H9 (cell line): ENCODE measurements around the gene PADI4. TPM values are rescaled to one million over a fixed set of nuclear protein-coding genes. Genes with fewer than 3 reads are reported as not detected.

ENCODE experiments used
- DNase-seq: peaks from one replicate; pipeline ENCODE4 v3.0.0-alpha.2; 2017
- H2AFZ ChIP-seq: one replicate; pipeline ENCODE4 v1.6.1; 2013; ENCODE audit warnings: mild to moderate bottlenecking, low read length, control low read depth, moderate library complexity
- H2AK5ac ChIP-seq: 2 replicates; pipeline ENCODE4 v1.6.1; 2013; ENCODE audit warnings: low read length, control low read depth, mixed read lengths; ENCODE audit not compliant: insufficient read length
- H2BK120ac ChIP-seq: one replicate; pipeline ENCODE4 v1.6.1; 2013; ENCODE audit warnings: low read depth, mild to moderate bottlenecking, low read length, control low read depth, inconsistent platforms; ENCODE audit not compliant: poor library complexity, severe bottlenecking
- H2BK12ac ChIP-seq: 2 replicates; pipeline ENCODE4 v1.6.1; 2013; ENCODE audit warnings: low read length, control low read depth, mixed read lengths, low read depth; ENCODE audit not compliant: insufficient read length
- H2BK15ac ChIP-seq: 2 replicates; pipeline ENCODE4 v1.6.1; 2013; ENCODE audit warnings: low read depth, low read length, control low read depth
- H2BK20ac ChIP-seq: one replicate; pipeline ENCODE4 v1.6.1; 2013; ENCODE audit warnings: low read depth, mild to moderate bottlenecking, low read length, control low read depth, inconsistent platforms; ENCODE audit not compliant: poor library complexity, severe bottlenecking
- H2BK5ac ChIP-seq: 2 replicates; pipeline ENCODE4 v1.6.1; 2013; ENCODE audit warnings: low read length, control low read depth, mixed read lengths; ENCODE audit not compliant: insufficient read length
- H3K14ac ChIP-seq: 2 replicates; pipeline ENCODE4 v1.6.1; 2013; ENCODE audit warnings: low read length, control low read depth; ENCODE audit not compliant: insufficient read depth
- H3K18ac ChIP-seq: 2 replicates; pipeline ENCODE4 v1.6.1; 2013; ENCODE audit warnings: low read depth, mild to moderate bottlenecking, mixed read lengths, low read length, control low read depth; ENCODE audit not compliant: insufficient read length
- H3K23ac ChIP-seq: 2 replicates; pipeline ENCODE4 v1.6.1; 2013; ENCODE audit warnings: low read length, control low read depth, mixed read lengths, low read depth; ENCODE audit not compliant: insufficient read length
- H3K23me2 ChIP-seq: 2 replicates; pipeline ENCODE4 v1.6.1; 2013; ENCODE audit warnings: low read depth, mild to moderate bottlenecking, mixed read lengths, low read length, control low read depth; ENCODE audit not compliant: insufficient read length, poor library complexity, severe bottlenecking
- H3K27ac ChIP-seq: 2 replicates; pipeline ENCODE4 v1.5.1; 2013; ENCODE audit warnings: low read length, control low read depth, mixed read lengths, low read depth; ENCODE audit not compliant: insufficient read length
- H3K27me3 ChIP-seq: 2 replicates; pipeline ENCODE4 v1.6.1; 2013; ENCODE audit warnings: low read length, control low read depth, inconsistent platforms; ENCODE audit not compliant: insufficient read depth
- H3K4ac ChIP-seq: 2 replicates; pipeline ENCODE4 v1.6.1; 2013; ENCODE audit warnings: low read depth, mild to moderate bottlenecking, control low read depth, inconsistent platforms, low read length, moderate library complexity
- H3K4me1 ChIP-seq: 2 replicates; pipeline ENCODE4 v1.6.1; 2013; ENCODE audit warnings: low read length, control low read depth, inconsistent platforms; ENCODE audit not compliant: insufficient read depth
- H3K4me2 ChIP-seq: 2 replicates; pipeline ENCODE4 v1.6.1; 2013; ENCODE audit warnings: low read length, control low read depth, mixed read lengths; ENCODE audit not compliant: insufficient read length, insufficient read depth
- H3K56ac ChIP-seq: 2 replicates; pipeline ENCODE4 v1.6.1; 2013; ENCODE audit warnings: low read depth, mild to moderate bottlenecking, mixed read lengths, low read length, control low read depth; ENCODE audit not compliant: insufficient read length
- H3K79me1 ChIP-seq: 2 replicates; pipeline ENCODE4 v1.6.1; 2013; ENCODE audit warnings: low read depth, mild to moderate bottlenecking, moderate library complexity, low read length, control low read depth, inconsistent platforms; ENCODE audit not compliant: insufficient read depth, poor library complexity, severe bottlenecking
- H3K79me2 ChIP-seq: 2 replicates; pipeline ENCODE4 v1.6.1; 2013; ENCODE audit warnings: low read length, control low read depth, inconsistent platforms; ENCODE audit not compliant: insufficient read depth
- H3K9ac ChIP-seq: 2 replicates; pipeline ENCODE4 v1.6.1; 2013; ENCODE audit warnings: low read length, control low read depth, mixed read lengths; ENCODE audit not compliant: insufficient read length; ENCODE audit errors: extremely low read depth
- H3K9me3 ChIP-seq: one replicate; pipeline ENCODE4 v1.6.1; 2013; ENCODE audit warnings: low read depth, low read length, inconsistent platforms; ENCODE audit not compliant: control insufficient read depth
- H3T11ph ChIP-seq: one replicate; pipeline ENCODE4 v1.6.1; 2013; ENCODE audit warnings: mild to moderate bottlenecking, low read length, control low read depth, inconsistent platforms
- H4K20me1 ChIP-seq: one replicate; pipeline ENCODE4 v1.6.1; 2013; ENCODE audit not compliant: control insufficient read depth, insufficient read length, insufficient read depth
- H4K5ac ChIP-seq: 2 replicates; pipeline ENCODE4 v1.6.1; 2013; ENCODE audit warnings: low read depth, mild to moderate bottlenecking, mixed read lengths, low read length, control low read depth; ENCODE audit not compliant: insufficient read length
- H4K8ac ChIP-seq: replicated peaks from 2 replicates; pipeline ENCODE4 v1.6.1; 2013; ENCODE audit warnings: low read length, control low read depth, mixed read lengths, low read depth; ENCODE audit not compliant: insufficient read length
- H4K91ac ChIP-seq: 2 replicates; pipeline ENCODE4 v1.6.1; 2013; ENCODE audit warnings: low read depth, mild to moderate bottlenecking, moderate library complexity, mixed read lengths, low read length, control low read depth; ENCODE audit not compliant: insufficient read length
- H3K27ac Mint-ChIP-seq, 3 experiments: 2 replicates in 2 of 3; 3 replicates in 1 of 3; pipeline ENCODE4 v1.8.0; 2020 to 2021; ENCODE audit warnings: mixed read lengths in 3 of 3, mild to moderate bottlenecking in 1 of 3, moderate library complexity in 1 of 3
- H3K27me3 Mint-ChIP-seq: 2 replicates; pipeline ENCODE4 v1.8.0; 2021; ENCODE audit warnings: low read depth, mild to moderate bottlenecking, moderate library complexity, mixed read lengths
- H3K36me3 Mint-ChIP-seq, 3 experiments: 2 replicates in 2 of 3; 3 replicates in 1 of 3; pipeline ENCODE4 v1.8.0; 2020 to 2021; ENCODE audit warnings: low read depth in 3 of 3, mixed read lengths in 3 of 3; ENCODE audit not compliant: insufficient read depth in 1 of 3
- H3K4me1 Mint-ChIP-seq, 2 experiments: 2 replicates each; pipeline ENCODE4 v1.8.0; 2020; ENCODE audit warnings: mixed read lengths in 2 of 2
- H3K4me3 Mint-ChIP-seq, 2 experiments: 2 replicates in 1 of 2; 3 replicates in 1 of 2; pipeline ENCODE4 v1.8.0; 2020 to 2021; ENCODE audit warnings: mild to moderate bottlenecking in 2 of 2, mixed read lengths in 2 of 2, moderate library complexity in 1 of 2
- H3K9me3 Mint-ChIP-seq, 2 experiments: 2 replicates in 1 of 2; 3 replicates in 1 of 2; pipeline ENCODE4 v1.8.0; 2020; ENCODE audit warnings: mild to moderate bottlenecking in 2 of 2, mixed read lengths in 2 of 2, moderate library complexity in 1 of 2
- CTCF ChIP-seq: fragments of 200-600 bp; sonication (generic); conservative IDR thresholded peaks from 3 replicates; pipeline ENCODE4 v1.8.0; 2021; ENCODE audit warnings: antibody characterized with exemption, mild to moderate bottlenecking
- WGBS: extraction: QIAGEN DNeasy Blood & Tissue Kit; methylation state at CpG from one replicate; pipeline ENCODE4 v1.1.7; 2013; ENCODE audit warnings: missing lambda C conversion rate, low lambda C conversion rate, mixed read lengths; ENCODE audit not compliant: insufficient read length; ENCODE audit errors: extremely low coverage; 5-methylcytosine and 5-hydroxymethylcytosine counted together
- total RNA-seq: library from RNA; stranded (reverse); gene quantifications from 2 replicates; pipeline ENCODE4 v1.2.1, GENCODE V29; 2021

Gene PADI4
- total RNA-seq, 1 experiment from 2014 or later = 0.13 TPM

GRCh38 chr1:17363351-17363750 is 55.4 kb downstream of the PADI4 start:
- Histone ChIP-seq H3K9me3 (no peaks in the 10 kb centered on the region), H3K4me1 (no peaks in the 10 kb centered on the region), H3K27ac (no peak overlapping the region), H3K9ac (no peak overlapping the region), H3K23me2 (no peaks in the 10 kb centered on the region), H3K4ac (no peak overlapping the region), H3K56ac (no peak overlapping the region), H3T11ph (no peak overlapping the region), H4K91ac (no peak overlapping the region), H3K23ac (no peak overlapping the region), H3K27me3 (no peaks in the 10 kb centered on the region), H3K79me2 (no peaks in the 10 kb centered on the region), H2BK15ac (no peak overlapping the region), H3K14ac (no peak overlapping the region; the same call in 1 of the 2 replicates), H2AK5ac (no peak overlapping the region), H2AFZ (no peak overlapping the region), H4K20me1 (no peaks in the 10 kb centered on the region), H3K79me1 (no peaks in the 10 kb centered on the region), H3K4me2 (no peak overlapping the region), H4K8ac (no peak overlapping the region), H2BK5ac (no peak overlapping the region), H2BK12ac (no peak overlapping the region), H3K18ac (no peak overlapping the region), H4K5ac (no peak overlapping the region), H2BK20ac (no peak overlapping the region), H2BK120ac (no peak overlapping the region)
- Mint-ChIP-seq H3K9me3 (no peaks in the 10 kb centered on the region; a peak in 1 of 5 replicates), H3K27me3 (peaks cover 6% of the 10 kb centered on the region), H3K4me1 (peaks cover 9 to 10% of the 10 kb centered on the region in 2 experiments; a peak in 3 of 4 replicates), H3K27ac (no peak overlapping the region), H3K36me3 (no peaks in the 10 kb centered on the region), H3K4me3 (no peak overlapping the region)
- TF ChIP-seq CTCF = no peak
- no peak for DNase-seq
- no CpG with 5 or more reads among the region's 12 CpGs for WGBS
